ENCODE results near the gene RASSF3.

The RASSF3 gene

GRCh38 chr12:64737539-64737938, 127.2 kb downstream of the RASSF3 start:
- peak; percentile 70 for DNase-seq

- DNase-seq: no peak
Observed at GRCh38 chr12:64739778-64740177, 129.5 kb downstream of the RASSF3 start.

DNA sequence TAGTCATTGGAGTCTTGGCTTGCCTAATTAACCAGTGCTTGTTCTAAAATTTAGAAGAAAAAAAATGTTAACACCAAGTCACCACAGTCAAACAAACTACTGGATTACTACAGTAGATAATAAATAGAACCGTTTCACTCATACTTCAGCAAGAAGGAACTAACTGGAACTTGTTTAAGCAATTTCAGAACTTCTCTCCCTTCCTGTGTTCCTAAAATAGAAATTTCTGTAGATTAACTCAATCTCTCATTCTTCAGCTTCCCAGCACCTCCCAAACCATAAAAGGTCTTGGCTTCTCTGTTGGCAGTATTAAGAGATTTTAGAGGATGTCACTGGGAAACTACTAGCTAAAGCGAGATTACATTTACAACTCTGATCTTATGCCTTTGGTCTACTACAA, 130.4 kb downstream of the RASSF3 start:
- no peak for DNase-seq

DNA sequence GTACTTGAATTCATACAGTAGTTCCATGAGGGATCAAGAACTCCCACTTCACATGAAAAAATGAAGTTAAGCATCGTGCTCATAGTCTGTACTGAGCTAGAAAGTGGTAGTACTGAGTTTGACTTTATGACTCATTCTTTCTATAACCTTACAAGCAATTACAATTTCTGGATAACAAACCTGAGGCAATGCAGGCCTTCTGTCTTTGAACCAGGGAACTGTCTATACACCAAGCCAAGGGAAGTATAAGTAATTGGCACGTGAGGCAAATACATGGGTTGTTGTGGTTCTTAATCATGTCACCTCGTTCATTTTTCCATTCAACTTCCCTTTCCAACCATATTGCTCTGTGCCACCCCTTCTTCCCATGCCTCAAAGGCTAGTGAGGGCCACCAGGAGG, 132.1 kb downstream of the RASSF3 start:
- no peak for DNase-seq

DNA sequence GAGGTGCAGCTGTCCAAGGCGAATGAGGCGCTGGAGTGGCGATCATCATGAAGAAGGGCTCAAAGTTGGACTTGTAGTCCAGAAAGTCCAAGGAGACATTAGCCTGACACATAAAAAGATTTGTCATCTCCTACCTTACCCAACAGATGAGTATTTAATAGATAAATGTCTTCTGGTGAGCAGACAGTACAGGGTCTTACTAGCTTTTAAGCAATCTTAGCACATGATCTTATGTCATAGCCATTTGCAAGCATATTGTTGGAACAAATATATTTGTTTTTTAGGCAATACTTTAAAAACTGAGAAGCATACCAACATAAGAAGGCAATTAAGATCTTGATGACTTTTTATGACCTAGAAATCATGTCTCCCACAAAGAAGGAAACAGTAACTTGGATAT, 132.9 kb downstream of the RASSF3 start:
- no peak for DNase-seq

- no peak for DNase-seq
Observed at GRCh38 chr12:64744422-64745258, 134.3 kb downstream of the RASSF3 start.

DNA sequence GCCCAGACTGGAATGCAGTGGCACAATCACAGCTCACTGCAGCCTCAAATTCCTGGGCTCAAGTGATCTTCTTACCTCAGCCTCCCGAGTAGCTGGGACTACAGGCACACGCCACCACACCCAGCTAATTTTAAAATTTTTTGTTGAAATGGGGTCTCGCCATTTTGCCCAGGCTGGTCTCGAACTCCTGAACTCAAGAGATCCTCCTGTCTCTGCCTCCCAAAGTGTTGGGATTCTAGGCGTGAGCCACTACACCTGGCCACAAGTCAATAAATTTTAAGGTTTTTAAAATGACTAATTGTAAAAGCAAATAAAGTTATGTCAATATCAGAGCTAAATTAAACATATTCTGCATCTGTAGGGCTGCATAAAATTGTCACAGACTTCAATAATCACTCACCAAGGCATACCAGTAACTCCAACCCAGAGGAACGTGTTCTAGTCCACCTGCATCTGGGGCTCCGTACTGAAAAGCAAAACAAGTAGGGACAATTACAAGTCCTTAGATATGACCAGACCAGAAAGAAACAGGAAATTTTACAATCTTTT, 135.0 kb downstream of the RASSF3 start:
- DNase-seq: no peak

- DNase-seq: no peak
Observed at GRCh38 chr12:64745980-64746379, 135.7 kb downstream of the RASSF3 start.

DNA sequence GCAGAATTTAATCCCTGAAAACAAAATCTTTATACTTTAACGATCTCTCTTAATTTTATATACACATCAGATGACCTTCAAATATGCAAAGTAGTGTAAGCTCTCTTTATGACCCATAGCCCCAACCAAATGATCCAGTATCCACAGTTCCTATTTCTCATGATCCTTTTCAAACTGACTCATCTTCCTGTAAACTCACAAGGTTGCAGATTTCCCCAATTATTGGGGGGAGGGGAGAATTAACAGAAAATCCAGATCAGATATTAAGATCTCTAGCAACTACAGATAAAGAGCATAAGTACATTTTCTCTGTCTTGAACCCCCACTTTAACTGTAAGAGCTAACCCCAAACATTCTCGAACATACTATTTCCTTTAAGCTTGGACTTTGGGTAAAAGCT, 136.4 kb downstream of the RASSF3 start:
- no peak for DNase-seq
